ENCODE measurements around the gene GALNT13.
"Not testable (repeated sequence)": the region's sequence is repeated elsewhere in the genome, so short reads cannot be mapped to it uniquely, and the experiment has no call there.

GALNT13 gene

DNA sequence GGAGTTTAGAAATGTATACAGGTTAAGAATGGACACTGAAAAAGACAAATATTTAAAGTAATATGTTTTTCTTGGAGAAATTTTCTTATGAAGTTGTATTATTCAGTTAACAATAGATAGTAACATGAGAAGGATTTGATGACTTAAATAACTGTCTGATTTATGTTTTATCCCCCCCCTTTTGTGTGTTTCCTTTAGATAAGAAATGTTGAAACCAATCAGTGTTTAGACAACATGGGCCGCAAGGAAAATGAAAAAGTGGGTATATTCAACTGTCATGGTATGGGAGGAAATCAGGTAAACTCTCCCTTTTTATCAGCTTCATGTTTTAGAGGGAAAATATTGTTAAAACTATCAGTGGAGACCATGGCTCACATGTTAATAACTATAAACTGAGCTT, 537.1 kb downstream of the GALNT13 start:
- no peak for DNase-seq (ENCODE audit: low read depth)

DNA sequence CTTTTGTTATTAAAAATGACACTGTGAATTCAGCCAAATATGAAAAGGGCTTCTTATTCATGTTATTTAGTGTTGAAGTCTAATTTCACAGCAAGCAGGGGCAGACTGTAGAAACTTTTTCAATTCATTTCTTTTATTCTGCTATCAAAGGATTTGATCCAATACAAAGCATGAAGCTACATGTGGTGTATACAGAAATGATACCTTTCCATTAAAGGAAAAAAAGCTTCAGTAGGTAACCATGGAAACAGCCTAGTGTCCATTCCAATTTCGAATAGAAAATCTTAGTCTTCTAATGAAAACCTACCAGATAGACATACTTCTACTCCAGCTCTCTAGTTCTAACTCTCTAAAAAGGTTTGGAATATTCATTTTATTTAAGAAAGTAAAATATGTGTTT, 550.5 kb downstream of the GALNT13 start:
- DNase-seq (ENCODE audit: low read depth), result no peak

DNA sequence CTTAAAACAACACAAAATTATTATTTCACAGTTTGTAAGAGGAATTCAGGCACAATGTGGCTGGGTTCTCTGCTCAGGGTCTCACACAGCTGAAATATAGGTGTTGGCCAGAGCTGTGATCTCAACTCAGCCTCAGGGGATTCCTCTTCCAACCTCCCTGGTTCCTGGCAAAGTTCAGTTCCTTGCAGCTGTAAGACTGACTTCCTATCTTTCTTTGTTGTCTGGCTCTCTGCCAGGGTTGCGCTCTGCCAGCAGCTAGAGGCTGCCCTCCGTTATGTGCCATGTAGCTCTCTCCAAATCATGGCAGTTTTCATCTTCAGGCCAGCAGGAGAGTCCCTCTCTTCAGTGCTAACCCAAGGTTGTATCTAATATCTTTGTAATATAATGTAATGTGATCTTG, 554.3 kb downstream of the GALNT13 start:
- no peak for DNase-seq (ENCODE audit: low read depth)

DNA sequence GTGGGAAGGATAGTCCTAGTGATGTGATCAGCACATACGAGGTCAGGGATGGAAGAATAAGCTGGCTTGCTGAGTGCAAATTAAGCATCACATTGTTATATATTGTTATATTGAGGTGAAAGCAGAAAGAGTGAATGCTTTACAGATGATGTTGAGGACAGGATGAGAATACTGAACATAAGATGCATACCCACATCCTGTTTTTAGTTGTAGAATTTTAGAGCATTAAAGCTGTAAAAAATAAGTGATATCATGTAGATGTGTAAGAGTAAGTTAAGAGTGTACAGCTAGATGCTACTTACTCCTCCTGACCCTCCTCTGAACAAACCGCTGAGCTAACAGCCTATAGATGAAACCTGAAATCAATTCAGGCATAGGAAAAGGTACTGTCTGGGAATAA, 555.7 kb downstream of the GALNT13 start:
- no peak for DNase-seq (ENCODE audit: low read depth)

DNA sequence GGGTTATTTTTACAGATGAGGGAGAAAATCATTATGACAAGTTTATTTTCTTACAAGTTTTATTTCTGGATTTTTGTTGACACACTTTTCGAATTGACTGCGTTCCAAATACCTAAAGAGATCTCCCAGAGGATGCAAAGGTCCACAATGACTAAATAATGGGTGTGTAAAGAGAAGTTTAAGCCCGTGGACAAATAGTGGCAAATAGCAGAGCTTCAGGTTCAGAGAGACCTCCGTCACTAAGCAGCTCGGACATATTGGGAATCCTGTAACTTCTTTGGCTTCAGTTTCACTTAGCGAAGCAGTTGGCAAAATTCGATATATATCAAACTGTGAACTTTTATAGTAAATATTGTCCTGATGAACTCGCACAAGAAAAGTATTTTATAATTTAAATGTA, 556.3 kb downstream of the GALNT13 start:
- no peak for DNase-seq (ENCODE audit: low read depth)

DNA sequence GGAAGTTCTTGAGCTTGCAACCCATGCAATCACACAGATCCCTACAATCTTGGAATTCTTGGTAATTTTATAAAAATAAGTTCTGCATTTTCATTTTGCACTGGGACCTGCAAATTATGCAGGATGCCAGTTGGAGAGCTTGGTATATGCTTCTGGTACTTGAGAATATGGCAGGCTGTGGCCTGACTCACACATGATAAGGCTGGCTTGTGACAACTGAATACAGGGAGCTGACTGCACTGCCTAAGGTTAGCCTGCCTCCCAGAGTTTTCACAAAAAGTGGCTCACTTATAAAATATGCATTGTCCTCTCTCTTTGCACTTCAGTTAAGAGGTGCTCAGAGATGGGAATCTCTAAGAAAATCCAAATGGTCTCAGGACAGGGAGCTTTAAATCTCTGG, 561.3 kb downstream of the GALNT13 start:
- no peak for DNase-seq (ENCODE audit: low read depth)

DNA sequence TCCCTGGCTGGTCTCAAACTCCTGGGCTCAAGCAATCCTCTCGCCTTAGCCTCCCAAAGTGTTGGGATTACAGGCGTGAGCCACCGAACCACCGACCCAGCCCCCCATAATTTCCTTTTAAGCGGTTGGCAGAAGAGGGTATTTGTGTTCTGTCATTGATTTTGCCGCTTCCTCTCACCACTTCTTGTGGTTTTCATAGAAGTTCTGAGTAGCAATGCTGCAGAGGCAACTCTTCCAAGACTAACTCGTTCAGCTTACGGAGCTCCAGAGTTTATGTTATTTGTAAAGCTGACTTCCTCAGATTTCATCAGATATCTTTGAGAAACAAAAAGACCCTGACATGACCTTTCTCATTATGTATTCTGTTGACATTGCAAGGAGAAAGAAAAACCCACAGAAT, 565.4 kb downstream of the GALNT13 start:
- DNase-seq (ENCODE audit: low read depth), result no peak

DNA sequence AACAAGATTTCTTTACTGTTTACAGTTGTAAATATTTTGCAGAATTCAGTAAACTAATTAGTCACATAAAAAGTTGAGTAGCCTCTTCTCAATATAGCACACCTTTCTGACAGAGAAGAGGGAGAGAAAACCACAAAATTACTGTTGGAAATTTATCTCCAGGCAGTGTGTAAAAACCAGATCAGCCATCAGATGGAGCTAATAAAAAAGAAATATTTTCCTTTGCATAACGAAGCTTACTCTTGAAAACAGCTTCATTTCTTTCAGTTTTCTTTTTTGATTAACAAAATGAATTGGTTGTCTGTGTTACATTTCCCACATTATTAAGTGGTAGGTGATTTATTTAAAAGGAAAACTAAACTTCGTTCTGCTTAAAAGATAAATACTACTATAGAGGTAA, 567.4 kb downstream of the GALNT13 start:
- DNase-seq (ENCODE audit: low read depth), result no peak

DNA sequence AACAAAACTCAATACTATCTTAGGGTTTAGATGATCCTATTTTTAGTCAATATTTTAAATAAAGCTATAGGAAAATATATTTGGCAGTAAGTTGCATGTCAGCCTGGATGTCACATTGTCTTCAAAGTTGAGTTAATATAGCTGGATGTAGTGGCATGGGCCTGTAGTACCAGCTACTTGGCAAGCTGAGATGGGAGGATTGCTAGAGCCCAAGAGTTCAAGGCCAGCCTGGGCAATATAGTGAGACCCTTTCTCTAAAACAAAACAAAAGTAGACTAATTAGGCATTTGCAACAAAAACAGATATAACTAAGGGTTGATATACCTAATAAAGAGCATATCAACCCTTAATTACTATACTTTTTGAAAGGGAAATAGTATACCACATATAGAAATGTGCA, 572.2 kb downstream of the GALNT13 start:
- no peak for DNase-seq (ENCODE audit: low read depth)

DNA sequence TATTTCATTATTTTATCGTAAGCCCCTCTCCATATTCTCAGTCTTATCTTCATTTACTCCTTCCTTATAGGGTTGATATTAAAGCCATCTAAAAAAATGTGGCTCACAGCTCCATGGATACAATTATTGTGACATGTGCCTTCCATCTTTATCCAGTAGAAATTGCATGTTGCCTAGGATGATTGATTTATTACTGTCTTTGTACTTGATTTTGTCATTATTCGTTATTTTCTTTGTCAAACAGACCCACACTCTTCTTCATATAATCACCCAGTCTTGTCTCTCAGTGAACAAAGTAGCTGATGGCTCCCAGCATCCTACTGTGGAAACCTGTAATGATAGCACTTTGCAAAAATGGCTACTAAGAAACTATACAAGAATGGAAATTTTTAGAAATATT, 574.6 kb downstream of the GALNT13 start:
- DNase-seq (ENCODE audit: low read depth), result no peak

DNA sequence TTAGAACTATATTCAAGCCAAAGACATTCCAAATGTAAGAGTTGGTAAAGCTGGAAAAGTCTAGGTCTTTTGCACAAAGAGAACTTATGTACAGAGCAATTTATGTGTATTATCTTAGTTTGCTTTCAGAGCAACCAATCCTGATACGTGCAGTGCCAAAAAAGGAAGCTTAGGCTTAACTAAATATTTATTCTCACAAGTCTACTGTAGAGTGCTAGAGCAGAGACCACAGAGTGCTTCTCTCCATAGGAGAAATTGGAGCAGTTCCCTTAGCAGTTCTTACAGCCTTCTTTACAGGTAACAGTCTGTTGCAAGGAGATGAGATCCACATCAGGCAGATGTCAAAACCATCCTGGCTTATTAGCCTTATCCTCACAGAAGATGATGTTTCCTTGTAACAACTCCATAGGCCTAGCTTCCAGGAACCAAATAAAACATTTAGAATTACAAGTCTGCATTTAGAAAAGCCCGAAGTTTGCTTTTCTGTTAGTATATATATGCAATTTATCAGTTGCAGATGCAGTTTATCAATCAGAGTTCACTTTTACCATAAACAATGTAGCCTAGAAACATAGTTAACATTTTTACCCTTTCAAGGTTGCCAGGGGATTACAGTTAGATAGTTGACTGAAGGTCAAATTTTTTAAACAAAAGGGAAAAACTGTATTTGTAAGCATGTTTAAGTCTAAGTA, 576.2 kb downstream of the GALNT13 start:
- no peak for DNase-seq (ENCODE audit: low read depth)

DNA sequence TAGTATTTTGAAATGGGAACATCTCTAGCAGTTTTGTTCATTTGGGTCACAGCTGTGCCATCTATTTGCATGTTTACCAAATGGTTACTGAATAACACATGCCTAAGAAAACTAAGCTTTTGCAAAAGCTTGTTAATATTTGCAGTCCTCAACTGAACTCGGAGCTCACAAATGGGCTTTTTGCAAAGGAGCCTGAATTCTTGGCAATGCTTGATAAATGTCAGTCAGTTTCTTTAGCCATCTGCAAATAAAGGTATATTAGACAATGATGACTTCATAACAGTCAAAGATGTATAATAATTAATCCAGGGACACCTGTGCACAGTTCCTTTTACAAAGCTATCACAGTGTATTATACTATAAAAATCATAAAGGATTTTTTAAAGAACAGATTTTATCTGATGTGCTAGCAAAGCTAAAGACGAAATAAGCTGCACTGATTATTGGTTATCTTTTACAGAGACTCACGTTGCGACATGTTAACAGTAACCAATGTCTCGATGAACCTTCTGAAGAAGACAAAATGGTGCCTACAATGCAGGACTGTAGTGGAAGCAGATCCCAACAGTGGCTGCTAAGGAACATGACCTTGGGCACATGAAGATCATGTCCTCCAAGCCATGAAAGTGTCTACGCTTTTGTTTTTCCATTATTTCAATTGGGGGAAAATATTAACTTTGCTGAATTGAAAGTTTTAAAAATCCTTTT, 578.4 kb downstream of the GALNT13 start:
- DNase-seq (ENCODE audit: low read depth), result no peak

DNA sequence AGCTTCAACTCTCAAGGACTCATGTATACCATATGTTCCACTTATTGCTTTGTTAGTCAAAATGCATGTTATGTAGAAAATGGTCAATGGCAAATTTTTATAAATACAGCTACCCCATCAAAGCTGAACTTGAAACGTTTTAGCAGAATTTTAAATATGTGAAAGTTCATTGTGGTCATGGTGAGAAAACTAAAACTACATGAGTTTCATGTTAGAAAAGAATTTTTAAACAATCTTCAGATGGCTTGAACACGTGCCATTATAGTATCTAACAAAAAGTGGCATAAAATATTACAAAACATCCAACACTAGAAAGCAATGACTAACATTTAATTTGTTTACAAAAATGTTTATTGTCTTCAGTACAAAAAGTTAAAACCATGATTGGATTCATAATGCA, 580.7 kb downstream of the GALNT13 start:
- no peak for DNase-seq (ENCODE audit: low read depth)

DNA sequence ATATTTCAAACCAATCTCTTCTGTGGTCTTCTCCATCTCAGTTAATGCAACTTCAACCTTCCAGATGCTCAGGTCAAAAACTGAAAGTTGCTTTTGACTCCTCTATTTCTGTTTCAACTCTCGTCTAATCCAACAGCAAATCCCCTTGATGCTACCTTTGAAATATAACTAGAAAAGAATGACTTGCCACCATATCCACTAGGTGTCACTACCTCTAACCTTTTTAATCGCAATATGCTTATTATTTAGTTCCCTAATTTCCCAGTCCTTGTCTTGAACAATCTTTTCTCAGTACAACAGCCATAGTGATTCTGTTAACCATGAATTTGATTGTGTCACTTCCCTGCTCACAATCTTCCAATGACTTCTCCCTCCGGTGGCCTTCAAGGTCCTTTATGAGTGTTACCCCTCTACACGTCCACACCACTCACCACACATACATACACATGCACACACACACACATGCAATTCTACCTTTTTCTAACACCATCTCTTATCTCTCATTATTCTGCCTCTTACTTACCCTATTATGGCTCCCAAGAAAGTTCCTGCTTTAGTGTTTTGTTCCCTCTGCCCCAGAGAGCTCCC, 581.3 kb downstream of the GALNT13 start:
- peak; percentile 7 for DNase-seq (ENCODE audit: low read depth)

DNA sequence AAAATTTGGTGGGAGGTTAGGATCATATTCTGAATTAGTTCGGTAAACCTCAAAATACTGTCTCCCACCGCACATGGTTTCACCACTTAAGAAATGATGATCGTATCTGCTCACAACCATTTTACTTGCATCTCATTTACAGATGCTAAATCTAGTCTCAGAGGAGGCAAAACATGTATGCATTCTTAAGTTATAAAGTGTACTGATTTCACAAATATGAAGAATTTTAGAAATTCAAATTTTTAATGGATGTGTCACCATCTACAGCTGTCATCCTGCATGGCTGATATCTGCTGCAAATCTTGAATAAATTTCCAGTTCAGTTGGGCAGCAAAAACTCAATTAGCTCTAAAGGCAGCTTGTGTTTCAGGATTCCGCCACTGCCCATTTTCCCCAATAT, 583.4 kb downstream of the GALNT13 start:
- DNase-seq (ENCODE audit: low read depth), result peak; percentile 7

DNA sequence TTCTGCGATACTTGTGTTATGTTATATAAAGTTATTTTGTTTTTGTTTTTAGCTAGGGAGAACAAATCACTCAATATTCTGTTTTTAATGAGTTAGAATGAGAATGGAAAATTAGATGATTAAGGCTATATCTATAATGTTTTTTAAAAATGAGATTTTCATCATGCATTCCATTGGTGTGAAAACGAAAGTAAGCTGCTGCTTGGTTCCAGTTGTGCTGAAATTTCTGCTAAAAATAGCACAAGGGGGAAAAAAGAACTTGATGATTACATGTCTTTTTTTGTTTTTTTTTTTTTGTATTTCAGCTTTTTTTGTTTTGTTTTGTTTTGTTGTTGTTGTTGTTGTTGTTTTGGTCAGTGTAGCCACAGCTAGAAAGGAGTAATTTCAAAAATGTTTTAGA, 584.1 kb downstream of the GALNT13 start:
- no peak for DNase-seq (ENCODE audit: low read depth)

DNA sequence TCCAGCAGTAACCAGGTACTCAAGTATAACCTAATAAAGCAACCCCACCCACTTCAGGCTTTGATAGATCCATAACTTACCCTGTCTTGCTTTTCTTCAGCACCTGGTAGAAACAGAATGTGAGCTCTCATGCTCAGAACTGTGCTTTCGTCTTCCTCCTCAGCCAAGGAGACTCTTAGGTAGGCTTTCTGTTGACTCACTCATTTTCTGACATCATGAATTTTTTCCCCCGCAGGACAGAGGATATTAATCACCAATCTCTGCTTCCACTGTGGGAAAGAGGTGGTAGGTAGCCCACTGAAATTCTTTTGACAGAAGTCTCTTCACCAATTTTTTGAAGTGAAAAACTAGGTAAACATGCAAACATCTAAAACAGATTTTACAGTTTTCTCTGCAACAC, 585.6 kb downstream of the GALNT13 start:
- DNase-seq (ENCODE audit: low read depth), result peak; percentile 13

DNA sequence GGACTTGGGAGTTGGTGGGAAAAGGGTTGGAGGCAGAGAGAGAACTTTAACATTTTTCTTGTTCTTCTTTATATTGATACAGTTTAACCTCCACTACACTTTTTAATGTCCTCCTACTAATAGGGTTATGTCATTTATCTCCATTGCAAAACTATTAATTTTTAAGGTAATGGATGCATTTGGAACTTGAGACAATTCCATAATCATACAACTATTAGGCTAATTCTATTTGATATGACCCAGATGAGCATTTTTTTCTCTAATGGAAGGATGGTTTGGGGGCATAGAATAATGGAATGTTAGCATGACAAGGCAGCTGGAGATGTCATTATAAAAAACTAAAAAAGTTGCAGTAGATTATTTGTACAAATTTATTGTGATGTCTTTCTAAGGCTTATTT, 587.6 kb downstream of the GALNT13 start:
- DNase-seq (ENCODE audit: low read depth), result no peak

DNA sequence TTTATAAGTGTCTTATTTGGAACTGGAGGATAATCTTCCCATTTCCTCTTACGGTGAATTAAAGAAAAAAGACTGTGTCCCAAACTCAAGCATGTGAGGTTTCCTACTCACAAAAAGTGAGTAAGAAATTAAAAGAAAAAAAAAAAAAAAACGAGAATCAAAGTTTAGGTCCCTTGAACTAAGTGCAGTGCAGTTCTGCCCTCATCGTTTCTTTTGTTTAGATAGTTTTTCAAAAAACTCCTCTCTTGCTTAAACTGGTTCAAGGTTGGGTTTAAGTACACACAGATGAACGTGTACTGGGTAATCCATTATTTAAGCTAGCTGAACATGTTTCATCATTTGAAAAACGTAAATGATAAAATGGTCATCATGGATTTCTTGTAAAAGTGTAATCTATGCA, 590.9 kb downstream of the GALNT13 start:
- no peak for DNase-seq (ENCODE audit: low read depth)

DNA sequence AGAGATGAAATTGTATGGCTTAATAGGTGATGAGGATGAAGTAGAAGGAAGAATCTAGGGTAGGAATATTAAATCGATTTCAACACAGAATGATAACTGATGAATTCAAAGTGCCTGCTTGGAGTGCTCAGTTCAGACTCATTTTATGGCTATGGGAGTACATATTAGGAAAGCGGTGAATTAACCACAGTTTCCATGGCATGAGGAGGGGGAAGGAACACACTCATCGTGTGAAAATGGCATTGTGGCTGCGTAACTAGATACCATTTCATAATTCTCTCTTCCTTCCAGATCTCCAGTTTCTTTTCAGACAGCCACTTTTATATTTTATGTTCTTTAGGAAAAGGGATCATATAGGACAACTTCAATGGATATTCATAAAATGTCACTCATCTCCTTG, 594.5 kb downstream of the GALNT13 start:
- no peak for DNase-seq (ENCODE audit: low read depth)

DNA sequence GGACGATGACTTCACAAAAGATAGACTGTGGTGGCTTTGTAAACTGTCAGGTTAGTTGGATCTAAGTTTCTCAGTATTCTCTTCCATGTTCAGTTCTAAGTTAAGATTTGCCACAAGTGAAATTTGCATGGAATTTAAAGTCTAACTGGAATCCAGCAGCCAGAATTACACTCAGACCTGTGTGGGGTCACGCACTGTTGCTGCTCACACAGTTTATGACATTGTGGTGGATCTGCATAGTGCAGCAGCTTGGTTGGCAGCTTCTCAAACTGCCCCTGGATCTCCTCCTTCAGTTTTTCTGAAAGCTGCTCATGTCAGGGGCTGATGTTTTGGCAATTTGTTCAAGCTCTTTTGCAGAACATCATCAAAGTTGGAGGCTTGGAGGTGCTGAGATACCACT, 598.7 kb downstream of the GALNT13 start:
- no peak for DNase-seq (ENCODE audit: low read depth)

DNA sequence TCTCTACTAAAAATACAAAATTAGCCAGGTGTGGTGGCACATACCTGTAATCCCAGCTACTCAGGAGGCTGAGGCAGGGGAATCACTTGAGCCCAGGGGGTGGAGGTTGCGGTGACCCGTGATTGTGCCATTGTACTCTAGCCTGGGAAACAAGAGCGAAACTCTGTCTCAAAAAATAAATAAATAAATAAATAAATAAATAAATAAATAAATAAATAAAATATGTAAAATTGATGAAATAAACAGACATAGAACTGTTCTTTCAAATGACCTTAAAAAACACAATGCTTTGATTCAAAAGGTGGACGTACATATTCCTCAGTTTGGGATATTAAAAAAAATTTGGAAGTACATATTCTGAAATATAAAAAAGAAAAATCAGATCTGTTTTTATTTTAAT, 599.8 kb downstream of the GALNT13 start:
- not testable (repeated sequence) for DNase-seq (ENCODE audit: low read depth)

DNA sequence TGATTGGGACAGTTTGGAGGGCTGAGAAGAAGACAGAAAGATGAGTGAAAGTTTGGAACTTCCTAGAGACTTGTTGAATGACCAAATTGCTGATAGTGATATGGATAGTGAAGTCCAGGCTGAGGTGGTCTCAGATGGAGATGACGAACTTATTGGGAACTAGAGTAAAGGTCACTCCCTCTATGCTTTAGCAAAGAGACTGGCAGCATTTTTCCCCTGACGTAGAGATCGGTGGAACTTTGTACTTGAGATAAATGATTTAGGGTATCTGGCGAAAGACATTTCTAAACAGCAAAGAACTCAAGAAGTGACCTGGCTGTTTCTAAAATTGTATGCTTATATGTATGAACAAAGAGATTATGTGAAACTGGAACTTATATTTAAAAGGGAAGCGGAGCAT, 605.6 kb downstream of the GALNT13 start:
- no peak for DNase-seq (ENCODE audit: low read depth)

DNA sequence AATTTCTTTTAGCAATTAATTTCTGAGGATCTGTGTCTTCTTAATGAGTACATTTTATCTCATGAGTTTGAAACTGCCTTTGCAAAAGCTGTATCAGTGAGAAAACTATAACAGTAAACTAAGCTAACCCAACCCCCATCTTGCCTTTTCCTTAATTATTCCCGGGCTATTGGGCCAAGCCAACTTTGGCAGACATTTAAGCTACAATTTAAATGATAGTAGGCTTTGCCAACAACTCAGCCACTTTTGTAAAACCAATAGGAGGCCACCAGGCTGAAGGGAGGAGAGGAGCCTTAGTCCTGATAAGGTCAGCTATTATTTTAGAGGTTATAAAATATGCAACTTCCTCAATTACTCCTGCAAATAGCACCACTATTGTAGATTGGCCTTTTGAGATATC, 608.8 kb downstream of the GALNT13 start:
- no peak for DNase-seq (ENCODE audit: low read depth)
